GM19240 (cell line): ENCODE results near the gene DUSP9.
"Not testable (repeated sequence)": the region's sequence is repeated elsewhere in the genome, so short reads cannot be mapped to it uniquely, and the experiment has no call there.

Experiments used
- DNase-seq: peaks from one replicate; pipeline ENCODE4 v3.0.0; 2011; ENCODE audit warnings: low spot score; ENCODE audit not compliant: insufficient read length

DUSP9 gene

GRCh38 chrX:153670748-153671588 lies 24.0 kb downstream of the DUSP9 start:
- DNase-seq: no peak

- DNase-seq: no peak
These were observed 24.9 kb downstream of the DUSP9 start for GRCh38 chrX:153671589-153672530.

- DNase-seq: no peak
These were observed 25.8 kb downstream of the DUSP9 start for GRCh38 chrX:153672531-153673427.

- DNase-seq: no peak
These were observed 26.6 kb downstream of the DUSP9 start, which contains the start of gene PNCK for GRCh38 chrX:153673428-153674218. PNCK (minus strand) TSS chrX:153673813; CDS start chrX:153673076, 737 bp downstream.

GRCh38 chrX:153674219-153674851 lies 27.3 kb downstream of the DUSP9 start:
- no peak for DNase-seq

GRCh38 chrX:153681175-153681574 lies 34.2 kb downstream of the DUSP9 start:
- no peak for DNase-seq

- DNase-seq: not testable (repeated sequence)
These were observed 36.5 kb downstream of the DUSP9 start for GRCh38 chrX:153683486-153683885.

- no peak for DNase-seq
These were observed 37.6 kb downstream of the DUSP9 start for GRCh38 chrX:153684467-153685155.

GRCh38 chrX:153685156-153685536 lies 38.1 kb downstream of the DUSP9 start:
- DNase-seq: no peak

- no peak for DNase-seq
These were observed 39.0 kb downstream of the DUSP9 start for GRCh38 chrX:153685751-153686696.

- DNase-seq: no peak
These were observed 39.7 kb downstream of the DUSP9 start for GRCh38 chrX:153686711-153687110.

- no peak for DNase-seq
These were observed 40.4 kb downstream of the DUSP9 start, which contains the start of gene SLC6A8 for GRCh38 chrX:153687121-153688039. SLC6A8 (plus strand) TSS chrX:153687926; CDS start chrX:153688575, 649 bp downstream.

GRCh38 chrX:153688071-153688470 lies 41.1 kb downstream of the DUSP9 start:
- no peak for DNase-seq

- DNase-seq: no peak
These were observed 41.5 kb downstream of the DUSP9 start for GRCh38 chrX:153688506-153688905.

- no peak for DNase-seq
These were observed 42.0 kb downstream of the DUSP9 start for GRCh38 chrX:153688911-153689590.
